ENCODE results near the gene UNC5B. TPM values are rescaled to one million over a fixed set of nuclear protein-coding genes. Genes with fewer than 3 reads are reported as not detected.

UNC5B gene
- total and polyA plus RNA-seq, 10 donors, result 0.74 to 21.1 (median 11.3) TPM

- no peak for DNase-seq
- Histone ChIP-seq H3K4me3 (peak overlapping the region in 1 of 8 donors; percentile 15), H3K4me1 (peaks cover 5 to 41% (median 25%) of the 10 kb centered on the region in 6 donors), H3K27me3 (replicated peaks in 1 of 7) (peaks cover 0 to 5% (median 0%) of the 10 kb centered on the region in 7 donors), H3K27ac (peak overlapping the region in 6 of 8 donors; percentile 26 to 70 (median 62)), H3K36me3 (no peaks in the 10 kb centered on the region), H3K9me3 (no peaks in the 10 kb centered on the region)
- TF ChIP-seq CTCF (IDR thresholded peaks at IDR 0.05 in 8 of 11, conservative IDR thresholded peaks at IDR 0.05 in 3 of 11) (peak; percentile 57 to 93 (median 82)), POLR2A (IDR thresholded peaks at IDR 0.05) (no peak)
- intact Hi-C loops (cut with DNase I; ENCODE audit: low total_unique reads), result loop anchor here (5.0 to 10.0 kb wide), 4 partner anchors 293 to 731 kb away; no protein-coding TSS in a partner anchor
- WGBS, 5 donors, result 8 to 11% (median 9%) methylated on average over 20 to 21 of the region's 21 CpGs
These were observed 101.8 kb downstream of the UNC5B start for GRCh38 chr10:71314028-71314693.

- no peak overlapping the region for H3K27ac ChIP-seq
- 65 to 82% (median 75%) methylated on average over 6 to 11 of the region's 11 CpGs for WGBS, 5 donors
- no peak for DNase-seq
- peak overlapping the region in 1 of 8 donors; percentile 15 for H3K4me3 ChIP-seq
- H3K4me1 ChIP-seq, result peaks cover 7 to 43% (median 29%) of the 10 kb centered on the region in 6 donors
- no peaks in the 10 kb centered on the region for H3K36me3 ChIP-seq
- peaks cover 0 to 5% (median 0%) of the 10 kb centered on the region in 7 donors for H3K27me3 ChIP-seq (replicated peaks in 1 of 7)
- intact Hi-C loops (cut with DNase I; ENCODE audit: low total_unique reads), result loop anchor here (5.0 to 10.0 kb wide), 6 partner anchors 53 to 730 kb away; no protein-coding TSS in a partner anchor
- TF ChIP-seq CTCF (IDR thresholded peaks at IDR 0.05 in 8 of 11, conservative IDR thresholded peaks at IDR 0.05 in 3 of 11) (no peak), POLR2A (IDR thresholded peaks at IDR 0.05) (no peak), POLR2AphosphoS5 (IDR thresholded peaks at IDR 0.05) (no peak)
- no peaks in the 10 kb centered on the region for H3K9me3 ChIP-seq
These were observed 102.4 kb downstream of the UNC5B start for GRCh38 chr10:71314694-71315225.

GRCh38 chr10:71316056-71316785 lies 103.9 kb downstream of the UNC5B start:
- H3K4me3 ChIP-seq, result no peak overlapping the region
- DNase-seq, result no peak
- peaks cover 12 to 54% (median 39%) of the 10 kb centered on the region in 6 donors for H3K4me1 ChIP-seq
- H3K9me3 ChIP-seq, result no peaks in the 10 kb centered on the region
- no peak for TF ChIP-seq POLR2A (IDR thresholded peaks at IDR 0.05)
- 45 to 58% (median 51%) methylated on average over 3 of the region's 3 CpGs for WGBS, 5 donors
- H3K27ac ChIP-seq, result no peak overlapping the region
- H3K36me3 ChIP-seq, result no peaks in the 10 kb centered on the region
- intact Hi-C loops (cut with DNase I; ENCODE audit: low total_unique reads), result loop anchor here (5.0 to 10.0 kb wide), 5 partner anchors 51 to 729 kb away; no protein-coding TSS in a partner anchor
- peaks cover 0 to 5% (median 0%) of the 10 kb centered on the region in 7 donors for H3K27me3 ChIP-seq (replicated peaks in 1 of 7)

- WGBS, 5 donors, result 51 to 67% (median 56%) methylated on average over 6 of the region's 6 CpGs
These were observed 104.4 kb downstream of the UNC5B start for GRCh38 chr10:71316786-71317160.

More at GRCh38 chr10:71316786-71317160, 104.4 kb downstream of the UNC5B start:
- Histone ChIP-seq H3K27me3 (replicated peaks in 1 of 7) (peaks cover 0 to 5% (median 0%) of the 10 kb centered on the region in 7 donors), H3K9me3 (no peaks in the 10 kb centered on the region), H3K4me1 (peaks cover 12 to 58% (median 39%) of the 10 kb centered on the region in 6 donors), H3K36me3 (no peaks in the 10 kb centered on the region), H3K27ac (no peak overlapping the region), H3K4me3 (no peak overlapping the region)
- intact Hi-C loops (cut with DNase I; ENCODE audit: low total_unique reads), result loop anchor here (5.0 to 10.0 kb wide), 5 partner anchors 51 to 728 kb away; no protein-coding TSS in a partner anchor
- DNase-seq, result no peak
- TF ChIP-seq POLR2AphosphoS5 (IDR thresholded peaks at IDR 0.05) (no peak), POLR2A (IDR thresholded peaks at IDR 0.05) (no peak), CTCF (IDR thresholded peaks at IDR 0.05 in 8 of 11, conservative IDR thresholded peaks at IDR 0.05 in 3 of 11) (no peak)
